HepG2 (cell line): ENCODE data around the gene MRPS5. TPM values are rescaled to one million over a fixed set of nuclear protein-coding genes. Genes with fewer than 3 reads are reported as not detected.
A peak's percentile ranks its signal among the peaks of the same experiment; 100 is the strongest.

Experiments used
- BCL6 ChIP-seq: IDR thresholded peaks from 2 replicates; pipeline ENCODE4 v1.6.1; 2016; ENCODE audit warnings: missing genetic modification reagents, missing compliant biosample characterization
- BHLHE40 ChIP-seq: IDR thresholded peaks from 2 replicates; pipeline ENCODE4 v1.6.1; 2011; ENCODE audit warnings: low read length, improper control_type of control experiment
- CBX1 ChIP-seq: IDR thresholded peaks from one replicate; pipeline ENCODE4 v1.6.1; 2016; ENCODE audit warnings: antibody characterized with exemption, low read depth
- KDM5B ChIP-seq: sonication (generic); formaldehyde crosslinking; IDR thresholded peaks from 2 replicates; pipeline ENCODE4 v1.4.0; 2020; ENCODE audit warnings: missing genetic modification reagents, mild to moderate bottlenecking, borderline replicate concordance
- SIX1 ChIP-seq: sonication (generic); formaldehyde crosslinking; IDR thresholded peaks from 2 replicates; pipeline ENCODE4 v1.4.0; 2020; ENCODE audit warnings: missing genetic modification reagents, borderline replicate concordance
- TBX3 ChIP-seq: fragments of 450-650 bp; IDR thresholded peaks from 2 replicates; pipeline ENCODE4 v1.6.1; 2017; ENCODE audit warnings: antibody characterized with exemption, mild to moderate bottlenecking, inconsistent platforms, borderline replicate concordance
- TMF1 ChIP-seq: sonication (generic); formaldehyde crosslinking; IDR thresholded peaks from 2 replicates; pipeline ENCODE4 v1.8.1; 2022; ENCODE audit warnings: low read depth, missing genetic modification reagents
- ZNF10 ChIP-seq: sonication (generic); formaldehyde crosslinking; IDR thresholded peaks from 2 replicates; pipeline ENCODE4 v1.4.0; 2020; ENCODE audit warnings: mild to moderate bottlenecking, low read depth, missing genetic modification reagents, borderline replicate concordance
- ZNF44 ChIP-seq: sonication (generic); formaldehyde crosslinking; IDR thresholded peaks from 2 replicates; pipeline ENCODE4 v1.5.1; 2020; ENCODE audit warnings: mild to moderate bottlenecking, missing genetic modification reagents
- ZNF451 ChIP-seq: sonication (generic); formaldehyde crosslinking; IDR thresholded peaks from 2 replicates; pipeline ENCODE4 v1.5.0; 2020; ENCODE audit warnings: mild to moderate bottlenecking, missing genetic modification reagents
- ZNF564 ChIP-seq: sonication (generic); formaldehyde crosslinking; IDR thresholded peaks from 2 replicates; pipeline ENCODE4 v1.8.1; 2023; ENCODE audit warnings: mild to moderate bottlenecking, missing genetic modification reagents
- ZNF7 ChIP-seq: IDR thresholded peaks from 2 replicates; pipeline ENCODE4 v1.6.1; 2016; ENCODE audit warnings: missing biosample characterization, missing genetic modification reagents
- ZNF781 ChIP-seq: sonication (generic); formaldehyde crosslinking; IDR thresholded peaks from 2 replicates; pipeline ENCODE4 v1.5.1; 2020; ENCODE audit warnings: borderline replicate concordance, mild to moderate bottlenecking, missing genetic modification reagents; ENCODE audit errors: not compliant biosample characterization
- polyA plus RNA-seq, 8 experiments: library from polyadenylated mRNA; depleted of rRNA in 3 of 8; stranded (reverse) in 7 of 8; unstranded in 1 of 8; fragments of >200 nt; fragmentation: Illumina TruSeq in 4 of 8; extraction: Trizol in 4 of 8; gene quantifications; 2 replicates each; pipeline versions ENCODE4 v1.2.1 to v1.2.3, GENCODE V29; 2011 to 2016; ENCODE audit warnings: low read depth in 4 of 8, missing spikeins in 1 of 8, mixed read lengths in 1 of 8; ENCODE audit not compliant: insufficient read depth in 1 of 8
- total RNA-seq, 5 experiments: library from RNA; depleted of rRNA; stranded (reverse); fragments of >200 nt; fragmentation: Illumina TruSeq; extraction: Trizol; gene quantifications; 2 replicates each; pipeline ENCODE4 v1.2.3, GENCODE V29; 2016; ENCODE audit warnings: low read depth in 1 of 5
- TF ChIP-seq, protein P1 (sequence below): sonication (generic); formaldehyde crosslinking; IDR thresholded peaks from 2 replicates; pipeline ENCODE4 v1.4.0; 2020; ENCODE audit warnings: mild to moderate bottlenecking, missing genetic modification reagents
- TF ChIP-seq, protein P2 (sequence below): IDR thresholded peaks from 2 replicates; pipeline ENCODE4 v1.6.1; 2016; ENCODE audit warnings: low read depth, missing genetic modification reagents, missing compliant biosample characterization
- TF ChIP-seq, protein P3 (sequence below), 2 experiments: sonication (generic) in 1 of 2; formaldehyde crosslinking in 1 of 2; IDR thresholded peaks; 2 replicates each; pipeline versions ENCODE4 v1.4.0 to v1.6.1; 2016 to 2020; ENCODE audit warnings: borderline replicate concordance in 1 of 2, low read depth in 1 of 2, mild to moderate bottlenecking in 1 of 2, missing genetic modification reagents in 1 of 2
- TF ChIP-seq, protein P4 (sequence below): IDR thresholded peaks from 2 replicates; pipeline ENCODE4 v1.6.1; 2016; ENCODE audit warnings: mild to moderate bottlenecking, missing biosample characterization, missing genetic modification reagents
- TF ChIP-seq, protein P5 (sequence below): sonication (generic); formaldehyde crosslinking; IDR thresholded peaks from 2 replicates; pipeline ENCODE4 v1.5.0; 2020; ENCODE audit warnings: missing genetic modification reagents

Gene MRPS5
- total and polyA plus RNA-seq, 2 of the 13 experiments (the other 11 are each of a cell fraction or from before 2014, with no cell fraction given) = 98.8 to 134 TPM

DNA sequence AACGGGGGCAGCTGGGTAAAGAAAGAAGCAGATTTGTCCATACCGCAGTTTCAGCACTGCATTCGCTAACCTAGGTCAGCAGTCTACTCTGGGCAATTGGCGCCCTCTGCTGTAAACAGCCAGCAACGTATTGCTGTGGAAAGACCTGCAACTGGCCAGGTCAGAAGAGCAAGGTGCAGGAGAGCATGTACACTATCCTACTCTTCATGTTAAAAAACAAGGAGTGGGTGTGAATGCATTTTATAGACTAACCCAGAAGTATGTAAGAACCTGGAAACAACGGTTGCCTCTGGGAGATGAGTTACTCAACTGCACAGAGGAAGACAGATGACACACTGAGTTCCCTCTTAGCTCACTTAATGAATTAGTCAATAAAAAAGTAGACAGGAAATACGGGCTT, 6.2 kb downstream of the MRPS5 start (continued):
- TF ChIP-seq, protein P1, sequence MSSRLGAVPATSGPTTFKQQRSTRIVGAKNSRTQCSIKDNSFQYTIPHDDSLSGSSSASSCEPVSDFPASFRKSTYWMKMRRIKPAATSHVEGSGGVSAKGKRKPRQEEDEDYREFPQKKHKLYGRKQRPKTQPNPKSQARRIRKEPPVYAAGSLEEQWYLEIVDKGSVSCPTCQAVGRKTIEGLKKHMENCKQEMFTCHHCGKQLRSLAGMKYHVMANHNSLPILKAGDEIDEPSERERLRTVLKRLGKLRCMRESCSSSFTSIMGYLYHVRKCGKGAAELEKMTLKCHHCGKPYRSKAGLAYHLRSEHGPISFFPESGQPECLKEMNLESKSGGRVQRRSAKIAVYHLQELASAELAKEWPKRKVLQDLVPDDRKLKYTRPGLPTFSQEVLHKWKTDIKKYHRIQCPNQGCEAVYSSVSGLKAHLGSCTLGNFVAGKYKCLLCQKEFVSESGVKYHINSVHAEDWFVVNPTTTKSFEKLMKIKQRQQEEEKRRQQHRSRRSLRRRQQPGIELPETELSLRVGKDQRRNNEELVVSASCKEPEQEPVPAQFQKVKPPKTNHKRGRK (CRISPR knock-in tag) = no peak
- TF ChIP-seq KDM5B (CRISPR knock-in tag) (no peak), ZNF7 (CRISPR knock-in tag) (no peak), BHLHE40 (no peak), SIX1 (CRISPR knock-in tag) (no peak), TMF1 (CRISPR knock-in tag) (no peak), ZNF44 (no peak), ZNF564 (CRISPR knock-in tag) (no peak), ZNF781 (no peak), TBX3 (no peak), ZNF10 (no peak), ZNF451 (no peak), BCL6 (no peak), CBX1 (peak; percentile 41)
- TF ChIP-seq, protein P2, sequence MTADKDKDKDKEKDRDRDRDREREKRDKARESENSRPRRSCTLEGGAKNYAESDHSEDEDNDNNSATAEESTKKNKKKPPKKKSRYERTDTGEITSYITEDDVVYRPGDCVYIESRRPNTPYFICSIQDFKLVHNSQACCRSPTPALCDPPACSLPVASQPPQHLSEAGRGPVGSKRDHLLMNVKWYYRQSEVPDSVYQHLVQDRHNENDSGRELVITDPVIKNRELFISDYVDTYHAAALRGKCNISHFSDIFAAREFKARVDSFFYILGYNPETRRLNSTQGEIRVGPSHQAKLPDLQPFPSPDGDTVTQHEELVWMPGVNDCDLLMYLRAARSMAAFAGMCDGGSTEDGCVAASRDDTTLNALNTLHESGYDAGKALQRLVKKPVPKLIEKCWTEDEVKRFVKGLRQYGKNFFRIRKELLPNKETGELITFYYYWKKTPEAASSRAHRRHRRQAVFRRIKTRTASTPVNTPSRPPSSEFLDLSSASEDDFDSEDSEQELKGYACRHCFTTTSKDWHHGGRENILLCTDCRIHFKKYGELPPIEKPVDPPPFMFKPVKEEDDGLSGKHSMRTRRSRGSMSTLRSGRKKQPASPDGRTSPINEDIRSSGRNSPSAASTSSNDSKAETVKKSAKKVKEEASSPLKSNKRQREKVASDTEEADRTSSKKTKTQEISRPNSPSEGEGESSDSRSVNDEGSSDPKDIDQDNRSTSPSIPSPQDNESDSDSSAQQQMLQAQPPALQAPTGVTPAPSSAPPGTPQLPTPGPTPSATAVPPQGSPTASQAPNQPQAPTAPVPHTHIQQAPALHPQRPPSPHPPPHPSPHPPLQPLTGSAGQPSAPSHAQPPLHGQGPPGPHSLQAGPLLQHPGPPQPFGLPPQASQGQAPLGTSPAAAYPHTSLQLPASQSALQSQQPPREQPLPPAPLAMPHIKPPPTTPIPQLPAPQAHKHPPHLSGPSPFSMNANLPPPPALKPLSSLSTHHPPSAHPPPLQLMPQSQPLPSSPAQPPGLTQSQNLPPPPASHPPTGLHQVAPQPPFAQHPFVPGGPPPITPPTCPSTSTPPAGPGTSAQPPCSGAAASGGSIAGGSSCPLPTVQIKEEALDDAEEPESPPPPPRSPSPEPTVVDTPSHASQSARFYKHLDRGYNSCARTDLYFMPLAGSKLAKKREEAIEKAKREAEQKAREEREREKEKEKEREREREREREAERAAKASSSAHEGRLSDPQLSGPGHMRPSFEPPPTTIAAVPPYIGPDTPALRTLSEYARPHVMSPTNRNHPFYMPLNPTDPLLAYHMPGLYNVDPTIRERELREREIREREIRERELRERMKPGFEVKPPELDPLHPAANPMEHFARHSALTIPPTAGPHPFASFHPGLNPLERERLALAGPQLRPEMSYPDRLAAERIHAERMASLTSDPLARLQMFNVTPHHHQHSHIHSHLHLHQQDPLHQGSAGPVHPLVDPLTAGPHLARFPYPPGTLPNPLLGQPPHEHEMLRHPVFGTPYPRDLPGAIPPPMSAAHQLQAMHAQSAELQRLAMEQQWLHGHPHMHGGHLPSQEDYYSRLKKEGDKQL (CRISPR knock-in tag) = no peak
- TF ChIP-seq, protein P3, sequence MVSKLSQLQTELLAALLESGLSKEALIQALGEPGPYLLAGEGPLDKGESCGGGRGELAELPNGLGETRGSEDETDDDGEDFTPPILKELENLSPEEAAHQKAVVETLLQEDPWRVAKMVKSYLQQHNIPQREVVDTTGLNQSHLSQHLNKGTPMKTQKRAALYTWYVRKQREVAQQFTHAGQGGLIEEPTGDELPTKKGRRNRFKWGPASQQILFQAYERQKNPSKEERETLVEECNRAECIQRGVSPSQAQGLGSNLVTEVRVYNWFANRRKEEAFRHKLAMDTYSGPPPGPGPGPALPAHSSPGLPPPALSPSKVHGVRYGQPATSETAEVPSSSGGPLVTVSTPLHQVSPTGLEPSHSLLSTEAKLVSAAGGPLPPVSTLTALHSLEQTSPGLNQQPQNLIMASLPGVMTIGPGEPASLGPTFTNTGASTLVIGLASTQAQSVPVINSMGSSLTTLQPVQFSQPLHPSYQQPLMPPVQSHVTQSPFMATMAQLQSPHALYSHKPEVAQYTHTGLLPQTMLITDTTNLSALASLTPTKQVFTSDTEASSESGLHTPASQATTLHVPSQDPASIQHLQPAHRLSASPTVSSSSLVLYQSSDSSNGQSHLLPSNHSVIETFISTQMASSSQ (IDR thresholded peaks at IDR 0.05; ENCODE audit: low read depth) = no peak
- TF ChIP-seq, protein P3 (CRISPR knock-in tag; IDR thresholded peaks at IDR 0.05; ENCODE audit: borderline replicate concordance) = no peak
- TF ChIP-seq, protein P4, sequence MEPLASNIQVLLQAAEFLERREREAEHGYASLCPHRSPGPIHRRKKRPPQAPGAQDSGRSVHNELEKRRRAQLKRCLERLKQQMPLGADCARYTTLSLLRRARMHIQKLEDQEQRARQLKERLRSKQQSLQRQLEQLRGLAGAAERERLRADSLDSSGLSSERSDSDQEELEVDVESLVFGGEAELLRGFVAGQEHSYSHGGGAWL (CRISPR knock-in tag) = no peak
- TF ChIP-seq, protein P5, sequence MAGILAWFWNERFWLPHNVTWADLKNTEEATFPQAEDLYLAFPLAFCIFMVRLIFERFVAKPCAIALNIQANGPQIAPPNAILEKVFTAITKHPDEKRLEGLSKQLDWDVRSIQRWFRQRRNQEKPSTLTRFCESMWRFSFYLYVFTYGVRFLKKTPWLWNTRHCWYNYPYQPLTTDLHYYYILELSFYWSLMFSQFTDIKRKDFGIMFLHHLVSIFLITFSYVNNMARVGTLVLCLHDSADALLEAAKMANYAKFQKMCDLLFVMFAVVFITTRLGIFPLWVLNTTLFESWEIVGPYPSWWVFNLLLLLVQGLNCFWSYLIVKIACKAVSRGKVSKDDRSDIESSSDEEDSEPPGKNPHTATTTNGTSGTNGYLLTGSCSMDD (CRISPR knock-in tag) = no peak
